GM23248 (cell line): Measurements from ENCODE around the gene MRPL23. TPM values are rescaled to one million over a fixed set of nuclear protein-coding genes. Genes with fewer than 3 reads are reported as not detected.

Source experiments
- DNase-seq: peaks from one replicate; pipeline ENCODE4 v3.0.0-alpha.2; 2015
- H2AFZ ChIP-seq: fragments of 200-600 bp; sonication (generic); 2 replicates; pipeline ENCODE4 v1.6.1; 2016; ENCODE audit warnings: antibody characterized with exemption
- H3F3A ChIP-seq: fragments of 200-600 bp; sonication (generic); 2 replicates; pipeline ENCODE4 v1.6.1; 2016; ENCODE audit warnings: mild to moderate bottlenecking, antibody characterized with exemption, mixed run types; ENCODE audit not compliant: insufficient read depth
- H3K27ac ChIP-seq: fragments of 200-600 bp; sonication (generic); 2 replicates; pipeline ENCODE4 v1.5.1; 2016; ENCODE audit warnings: mild to moderate bottlenecking
- H3K27me3 ChIP-seq: fragments of 200-600 bp; sonication (generic); replicated peaks from 2 replicates; pipeline ENCODE4 v1.6.1; 2016; ENCODE audit warnings: mild to moderate bottlenecking; ENCODE audit not compliant: insufficient read depth
- H3K36me3 ChIP-seq: fragments of 200-600 bp; sonication (generic); 2 replicates; pipeline ENCODE4 v1.6.1; 2016; ENCODE audit warnings: low read depth, mild to moderate bottlenecking
- H3K4me1 ChIP-seq: fragments of 200-600 bp; sonication (generic); 2 replicates; pipeline ENCODE4 v1.6.1; 2016; ENCODE audit warnings: mild to moderate bottlenecking; ENCODE audit not compliant: insufficient read depth
- H3K4me2 ChIP-seq: fragments of 200-600 bp; sonication (generic); one replicate; pipeline ENCODE4 v1.6.1; 2016; ENCODE audit warnings: mild to moderate bottlenecking; ENCODE audit not compliant: unreplicated experiment
- H3K4me3 ChIP-seq: fragments of 200-600 bp; sonication (generic); 2 replicates; pipeline ENCODE4 v1.5.1; 2016; ENCODE audit warnings: mild to moderate bottlenecking
- H3K79me2 ChIP-seq: fragments of 200-600 bp; sonication (generic); 2 replicates; pipeline ENCODE4 v1.6.1; 2016; ENCODE audit warnings: mild to moderate bottlenecking; ENCODE audit not compliant: insufficient read depth
- H3K9ac ChIP-seq: fragments of 200-600 bp; sonication (generic); 2 replicates; pipeline ENCODE4 v1.6.1; 2016; ENCODE audit warnings: mild to moderate bottlenecking
- H3K9me2 ChIP-seq: fragments of 200-600 bp; sonication (generic); 2 replicates; pipeline ENCODE4 v1.6.1; 2016; ENCODE audit warnings: mixed run types, mild to moderate bottlenecking, moderate library complexity; ENCODE audit not compliant: insufficient read depth
- H3K9me3 ChIP-seq: fragments of 200-600 bp; sonication (generic); one replicate; pipeline ENCODE4 v1.6.1; 2017; ENCODE audit warnings: low read depth
- H4K20me1 ChIP-seq: fragments of 200-600 bp; sonication (generic); 2 replicates; pipeline ENCODE4 v1.6.0; 2016; ENCODE audit not compliant: insufficient read depth
- EZH2 ChIP-seq: fragments of 200-600 bp; sonication (generic); IDR thresholded peaks from 2 replicates; pipeline ENCODE4 v1.6.1; 2018; ENCODE audit warnings: antibody characterized with exemption, mild to moderate bottlenecking; ENCODE audit not compliant: insufficient read depth, poor library complexity, severe bottlenecking
- EZH2phosphoT487 ChIP-seq: fragments of 200-600 bp; sonication (generic); IDR thresholded peaks from 2 replicates; pipeline ENCODE4 v1.6.1; 2018; ENCODE audit warnings: antibody characterized with exemption, moderate library complexity, mild to moderate bottlenecking, low read depth; ENCODE audit not compliant: insufficient read depth
- WGBS, 2 experiments: methylation state at CpG; one replicate each; pipeline ENCODE4 v1.1.6; 2015 to 2017; ENCODE audit warnings: low lambda C conversion rate in 2 of 2, low coverage in 1 of 2; ENCODE audit errors: missing lambda C conversion rate in 2 of 2; 5-methylcytosine and 5-hydroxymethylcytosine counted together
- in situ Hi-C: fragments of 300-500 bp; cut with MboI; formaldehyde crosslinking; loops from 2 replicates; pipeline ENCODE4 v1.15.0; 2020
- polyA plus RNA-seq: library from polyadenylated mRNA; unstranded; fragments of >200 nt; fragmentation: Nextera tagmentation; extraction: Ambion mirVana; gene quantifications from 2 replicates; pipeline ENCODE4 v1.2.1, GENCODE V29; 2016
- total RNA-seq: library from RNA; depleted of rRNA; stranded (reverse); fragments of >200 nt; shearing (Covaris generic); gene quantifications from 2 replicates; pipeline ENCODE4 v1.2.3, GENCODE V29; 2014

Gene MRPL23
- total and polyA plus RNA-seq, 2 experiments from 2014 or later: 40.5 to 47.7 TPM

DNA sequence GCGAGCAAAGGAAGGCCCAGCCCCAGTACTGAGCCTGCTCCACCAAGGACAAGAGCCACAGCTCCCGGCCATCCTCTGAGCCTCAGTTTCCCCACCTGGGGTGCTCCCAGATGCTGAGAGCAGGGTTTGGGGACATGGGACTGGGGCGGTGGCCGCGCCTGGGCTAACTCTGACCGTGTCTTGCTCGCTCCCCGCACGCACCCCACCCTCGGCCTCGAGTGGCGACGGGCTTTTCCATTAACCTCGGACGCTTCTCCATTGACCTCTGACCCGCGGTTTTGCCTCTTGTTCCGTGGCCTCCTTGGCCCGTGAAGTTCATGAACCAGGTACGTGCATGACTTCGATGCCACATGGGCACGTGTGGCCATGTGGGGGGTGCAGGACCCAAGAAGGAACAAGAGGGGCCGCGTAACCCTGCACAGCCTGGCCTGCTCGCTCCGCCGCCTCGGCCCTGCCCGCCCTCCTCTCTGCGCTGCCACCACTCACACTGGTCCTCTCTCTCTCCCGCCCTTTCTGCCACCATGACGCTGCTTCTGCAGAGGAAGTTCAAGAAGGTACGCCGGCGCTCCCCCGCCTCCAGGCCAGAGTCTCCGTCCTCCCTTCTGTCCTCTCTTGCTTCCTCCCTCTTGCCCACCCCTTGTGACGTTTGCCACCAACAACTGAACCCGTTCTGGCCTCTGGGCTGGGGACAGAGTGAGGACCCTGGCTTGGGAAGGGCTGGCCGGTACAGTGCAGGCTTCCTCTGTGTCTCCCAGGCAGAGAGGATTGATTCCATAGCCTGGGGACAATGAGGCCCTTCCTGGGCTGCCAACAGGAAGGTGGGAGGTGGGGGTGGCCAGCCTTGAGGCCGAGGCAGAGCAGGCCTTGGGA lies 20.7 kb upstream of the MRPL23 start:
- in situ Hi-C loops: no loop called here
- Histone ChIP-seq H3F3A (no peaks in the 10 kb centered on the region), H3K9me2 (no peaks in the 10 kb centered on the region), H3K79me2 (no peaks in the 10 kb centered on the region), H3K4me3 (no peak overlapping the region), H3K9me3 (no peaks in the 10 kb centered on the region), H3K4me2 (no peak overlapping the region), H2AFZ (no peak overlapping the region), H3K36me3 (no peaks in the 10 kb centered on the region), H3K27ac (no peak overlapping the region), H3K4me1 (no peaks in the 10 kb centered on the region), H4K20me1 (no peaks in the 10 kb centered on the region), H3K27me3 (0 out of 2 replicates have a peak, but pooled peaks cover 4% of the 10 kb centered on the region), H3K9ac (no peak overlapping the region)
- TF ChIP-seq EZH2phosphoT487: no peak
- TF ChIP-seq EZH2: no peak
- 75 to 82% methylated on average over 40 to 41 of the region's 41 CpGs for WGBS, 2 experiments
- no peak for DNase-seq

DNA sequence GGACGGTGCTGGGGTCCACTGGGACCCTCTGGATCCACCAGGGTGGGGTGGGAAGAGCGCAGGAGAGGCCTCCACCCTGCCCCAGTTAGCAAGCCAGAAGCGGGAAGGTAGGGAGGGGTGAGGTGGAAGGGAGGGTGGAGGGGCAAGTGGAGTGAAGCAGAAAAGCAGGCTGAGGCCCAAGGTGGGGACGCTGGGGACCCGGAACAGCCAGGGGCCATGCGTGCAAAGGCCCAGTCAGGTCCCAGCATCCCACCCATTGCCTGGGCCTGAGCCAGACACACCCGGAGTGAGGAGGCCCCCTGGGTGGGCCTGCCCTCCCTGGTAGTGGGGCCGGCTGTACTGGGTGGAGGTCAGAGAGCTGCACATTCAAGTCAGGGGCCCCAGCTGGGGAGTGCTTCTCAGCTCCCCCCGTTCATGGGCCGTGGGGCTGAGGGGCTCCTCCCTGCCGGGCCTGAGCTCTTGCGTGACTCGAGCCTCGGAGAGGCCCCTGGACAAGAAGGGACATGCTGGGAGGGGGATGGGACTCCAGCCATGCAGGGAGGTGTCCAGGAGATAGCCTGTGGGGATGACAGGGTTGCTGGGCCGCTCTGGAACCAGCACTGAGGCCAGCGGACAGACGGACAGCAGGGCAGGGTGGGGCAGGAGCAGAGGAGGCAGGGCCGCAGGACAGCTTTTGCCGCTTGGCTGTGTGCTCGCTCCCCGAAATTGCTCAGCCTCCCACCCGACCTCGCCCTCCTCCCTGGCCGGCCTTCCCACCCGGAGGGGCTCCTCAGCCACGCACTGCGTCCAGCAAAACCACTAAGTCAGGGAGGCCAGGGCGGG lies 19.9 kb upstream of the MRPL23 start:
- H3K27ac ChIP-seq: no peak overlapping the region
- H3K27me3 ChIP-seq: 0 out of 2 replicates have a peak, but pooled peaks cover 4% of the 10 kb centered on the region
- H3K4me1 ChIP-seq: no peaks in the 10 kb centered on the region
- H2AFZ ChIP-seq: no peak overlapping the region
- WGBS, 2 experiments: 58 to 63% methylated on average over 18 to 28 of the region's 28 CpGs
- H4K20me1 ChIP-seq: no peaks in the 10 kb centered on the region
- H3K9me2 ChIP-seq: no peaks in the 10 kb centered on the region
- TF ChIP-seq EZH2: no peak
- no peak for TF ChIP-seq EZH2phosphoT487
- in situ Hi-C loops: no loop called here
- no peaks in the 10 kb centered on the region for H3F3A ChIP-seq
- DNase-seq: no peak
- H3K79me2 ChIP-seq: no peaks in the 10 kb centered on the region
- H3K4me3 ChIP-seq: no peak overlapping the region
- no peak overlapping the region for H3K4me2 ChIP-seq
- H3K9ac ChIP-seq: no peak overlapping the region
- H3K36me3 ChIP-seq: no peaks in the 10 kb centered on the region
- H3K9me3 ChIP-seq: no peaks in the 10 kb centered on the region

DNA sequence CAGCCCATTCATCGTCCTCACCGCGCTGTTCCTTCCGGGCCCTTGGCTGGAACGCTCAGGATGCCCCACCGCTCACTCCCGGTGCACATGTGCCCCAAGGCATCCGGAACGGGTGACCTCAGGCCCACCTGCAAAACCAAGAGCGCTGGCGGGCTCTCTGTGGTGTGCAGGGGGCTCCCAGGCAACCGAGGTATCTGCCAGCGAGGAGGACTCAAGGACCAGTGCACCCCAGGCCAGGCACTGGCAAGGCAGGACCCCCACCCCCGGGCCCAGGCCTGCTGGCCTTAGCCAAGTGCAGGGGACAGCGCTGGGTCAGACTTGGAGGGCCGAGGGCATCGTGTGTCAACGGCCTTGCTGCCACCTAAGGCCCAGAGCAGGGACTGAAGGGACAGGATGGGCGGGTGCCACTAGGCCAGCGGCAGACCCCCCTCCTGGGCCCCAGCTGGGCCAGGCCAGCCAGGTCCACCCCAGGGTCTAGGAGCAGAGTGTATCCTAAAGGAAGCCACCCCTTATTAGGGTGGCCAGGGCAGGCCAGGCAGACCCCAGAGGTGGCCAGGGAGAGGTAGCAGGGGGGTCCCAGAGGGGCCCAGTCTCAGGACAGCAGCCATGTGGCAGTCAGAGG lies 19.2 kb upstream of the MRPL23 start:
- Histone ChIP-seq H3K4me1 (no peaks in the 10 kb centered on the region), H3K27ac (no peak overlapping the region), H3K4me3 (no peak overlapping the region), H3F3A (no peaks in the 10 kb centered on the region), H3K79me2 (no peaks in the 10 kb centered on the region), H3K36me3 (no peaks in the 10 kb centered on the region), H2AFZ (no peak overlapping the region), H3K9me2 (no peaks in the 10 kb centered on the region), H3K27me3 (0 out of 2 replicates have a peak, but pooled peaks cover 4% of the 10 kb centered on the region), H4K20me1 (no peaks in the 10 kb centered on the region), H3K9me3 (no peaks in the 10 kb centered on the region), H3K9ac (no peak overlapping the region), H3K4me2 (no peak overlapping the region)
- in situ Hi-C loops: no loop called here
- WGBS, 2 experiments: 70 to 75% methylated on average over 15 to 18 of the region's 20 CpGs
- TF ChIP-seq EZH2phosphoT487 (no peak), EZH2 (no peak)
- DNase-seq: no peak

DNA sequence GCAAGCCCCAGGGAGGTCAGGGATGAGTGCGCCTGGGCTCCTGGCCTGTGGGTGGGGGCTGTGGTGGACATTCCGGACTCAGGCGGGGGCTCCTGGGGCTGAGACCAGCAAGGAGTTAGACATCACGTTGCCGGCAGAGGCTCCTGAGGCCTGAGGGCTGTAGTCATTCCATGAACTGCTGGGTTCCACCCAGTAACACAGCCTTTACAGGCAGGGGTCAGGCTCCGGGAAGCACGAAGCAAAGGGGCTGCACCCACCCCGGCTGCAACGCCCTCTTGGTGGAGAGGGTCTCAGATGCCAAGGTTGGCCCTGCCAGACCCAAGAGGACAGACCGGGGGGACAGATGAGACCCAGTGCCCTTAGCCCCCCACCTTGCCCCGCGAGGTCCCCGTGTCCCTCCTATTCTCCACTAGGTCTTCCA lies 18.7 kb upstream of the MRPL23 start:
- no peak overlapping the region for H2AFZ ChIP-seq

More for the DNA sequence above, 18.7 kb upstream of the MRPL23 start:
- in situ Hi-C loops: no loop called here
- H3K27ac ChIP-seq: no peak overlapping the region
- H3K36me3 ChIP-seq: no peaks in the 10 kb centered on the region
- H4K20me1 ChIP-seq: no peaks in the 10 kb centered on the region
- H3K27me3 ChIP-seq: 0 out of 2 replicates have a peak, but pooled peaks cover 4% of the 10 kb centered on the region
- DNase-seq: no peak
- TF ChIP-seq EZH2phosphoT487 (no peak), EZH2 (no peak)
- H3K4me3 ChIP-seq: no peak overlapping the region
- no peaks in the 10 kb centered on the region for H3K9me2 ChIP-seq
- no peak overlapping the region for H3K9ac ChIP-seq
- no peak overlapping the region for H3K4me2 ChIP-seq
- H3F3A ChIP-seq: no peaks in the 10 kb centered on the region
- no peaks in the 10 kb centered on the region for H3K4me1 ChIP-seq
- 80 to 81% methylated on average over 13 of the region's 13 CpGs for WGBS, 2 experiments
- H3K9me3 ChIP-seq: no peaks in the 10 kb centered on the region
- H3K79me2 ChIP-seq: no peaks in the 10 kb centered on the region
